ENCODE measurements around the gene SF3B1. TPM values are rescaled to one million over a fixed set of nuclear protein-coding genes. Genes with fewer than 3 reads are reported as not detected.
"Not testable (repeated sequence)": the region's sequence is repeated elsewhere in the genome, so short reads cannot be mapped to it uniquely, and the experiment has no call there.

The SF3B1 gene
- total RNA-seq, 1 donor from 2014 or later, result 414 TPM

DNA sequence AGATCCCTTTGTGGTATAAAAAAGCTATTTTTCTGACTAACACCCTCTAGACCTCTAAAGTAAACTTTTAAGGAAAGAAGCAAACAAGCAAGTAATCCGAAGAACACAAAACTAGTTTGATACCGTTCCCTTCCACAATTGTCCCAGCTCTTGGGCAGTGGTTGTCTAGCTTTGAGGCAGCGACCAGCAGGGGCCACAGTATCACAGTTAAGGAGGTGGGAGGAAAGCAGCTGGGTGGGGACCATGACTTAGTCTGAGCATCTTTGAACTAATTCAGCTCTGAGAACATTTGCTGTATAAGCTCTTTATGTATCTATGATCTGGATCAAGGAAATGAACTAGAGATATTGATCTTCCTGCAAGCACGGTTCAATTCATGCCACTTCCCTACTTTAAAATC is 51.0 kb downstream of the SF3B1 start:
- H3K4me3 Mint-ChIP-seq, result no peak overlapping the region
- no peaks in the 10 kb centered on the region for H3K36me3 Mint-ChIP-seq
- no peak overlapping the region for H3K27ac Mint-ChIP-seq
- TF ChIP-seq, protein P1, sequence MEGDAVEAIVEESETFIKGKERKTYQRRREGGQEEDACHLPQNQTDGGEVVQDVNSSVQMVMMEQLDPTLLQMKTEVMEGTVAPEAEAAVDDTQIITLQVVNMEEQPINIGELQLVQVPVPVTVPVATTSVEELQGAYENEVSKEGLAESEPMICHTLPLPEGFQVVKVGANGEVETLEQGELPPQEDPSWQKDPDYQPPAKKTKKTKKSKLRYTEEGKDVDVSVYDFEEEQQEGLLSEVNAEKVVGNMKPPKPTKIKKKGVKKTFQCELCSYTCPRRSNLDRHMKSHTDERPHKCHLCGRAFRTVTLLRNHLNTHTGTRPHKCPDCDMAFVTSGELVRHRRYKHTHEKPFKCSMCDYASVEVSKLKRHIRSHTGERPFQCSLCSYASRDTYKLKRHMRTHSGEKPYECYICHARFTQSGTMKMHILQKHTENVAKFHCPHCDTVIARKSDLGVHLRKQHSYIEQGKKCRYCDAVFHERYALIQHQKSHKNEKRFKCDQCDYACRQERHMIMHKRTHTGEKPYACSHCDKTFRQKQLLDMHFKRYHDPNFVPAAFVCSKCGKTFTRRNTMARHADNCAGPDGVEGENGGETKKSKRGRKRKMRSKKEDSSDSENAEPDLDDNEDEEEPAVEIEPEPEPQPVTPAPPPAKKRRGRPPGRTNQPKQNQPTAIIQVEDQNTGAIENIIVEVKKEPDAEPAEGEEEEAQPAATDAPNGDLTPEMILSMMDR (IDR thresholded peaks at IDR 0.05; ENCODE audit: unreplicated experiment), result no peak
- H3K27me3 Mint-ChIP-seq (ENCODE audit: low read depth), result peaks cover 12% of the 10 kb centered on the region
- no peaks in the 10 kb centered on the region for H3K9me3 Mint-ChIP-seq
- peaks cover 8% of the 10 kb centered on the region for H3K4me1 Mint-ChIP-seq
- no peak for DNase-seq (ENCODE audit: low spot score in 2 of 2, unreplicated experiment in 2 of 2)

DNA sequence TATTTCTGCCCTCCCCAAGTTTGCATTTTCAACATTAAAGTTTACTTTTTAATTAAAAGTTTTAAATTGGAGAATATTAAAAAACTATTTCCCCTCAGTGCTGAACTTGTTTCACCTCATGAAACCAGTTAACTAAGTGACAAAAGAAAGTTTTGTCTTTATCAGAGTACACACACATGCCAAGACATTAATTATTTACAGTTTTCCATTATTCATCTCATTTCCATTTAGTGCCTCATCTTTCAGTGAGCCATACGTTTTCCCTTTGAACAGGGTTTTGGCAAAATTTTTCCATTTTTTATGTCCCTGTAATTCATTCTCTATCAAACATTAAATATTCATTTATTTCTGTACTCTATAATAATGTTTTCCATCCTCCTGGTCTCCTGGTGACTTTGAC is 53.2 kb downstream of the SF3B1 start:
- no peak overlapping the region for H3K4me3 Mint-ChIP-seq
- H3K27me3 Mint-ChIP-seq (ENCODE audit: low read depth), result peaks cover 12% of the 10 kb centered on the region
- no peak overlapping the region for H3K27ac Mint-ChIP-seq
- H3K4me1 Mint-ChIP-seq, result peaks cover 12% of the 10 kb centered on the region
- no peaks in the 10 kb centered on the region for H3K36me3 Mint-ChIP-seq
- TF ChIP-seq, protein P1 (IDR thresholded peaks at IDR 0.05; ENCODE audit: unreplicated experiment), result no peak
- no peaks in the 10 kb centered on the region for H3K9me3 Mint-ChIP-seq
- no peak for DNase-seq (ENCODE audit: low spot score in 2 of 2, unreplicated experiment in 2 of 2)

DNA sequence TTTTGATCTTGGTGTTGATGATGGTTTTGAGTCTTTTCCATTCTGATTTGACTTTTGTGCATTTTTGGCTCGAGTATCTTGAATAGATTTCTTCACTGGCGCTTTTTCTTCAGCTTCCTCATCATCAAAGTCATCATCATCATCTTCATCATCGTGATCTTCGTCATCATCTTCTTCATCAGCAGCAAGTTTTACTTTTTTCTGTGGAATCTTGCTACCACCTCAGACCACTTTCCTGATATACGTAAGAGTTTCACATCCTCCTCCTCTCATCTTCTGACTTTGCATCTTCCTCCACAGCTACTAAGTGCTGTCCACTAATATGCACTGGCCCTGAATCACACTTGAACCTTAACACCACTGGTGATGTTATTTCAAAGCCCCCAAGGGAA is 54.9 kb downstream of the SF3B1 start:
- H3K36me3 Mint-ChIP-seq; H3K4me3 Mint-ChIP-seq; DNase-seq (ENCODE audit: low spot score in 2 of 2, unreplicated experiment in 2 of 2); H3K9me3 Mint-ChIP-seq; H3K27me3 Mint-ChIP-seq (ENCODE audit: low read depth); H3K27ac Mint-ChIP-seq: not testable (repeated sequence)
- H3K4me1 Mint-ChIP-seq, result peaks cover 12% of the 10 kb centered on the region

DNA sequence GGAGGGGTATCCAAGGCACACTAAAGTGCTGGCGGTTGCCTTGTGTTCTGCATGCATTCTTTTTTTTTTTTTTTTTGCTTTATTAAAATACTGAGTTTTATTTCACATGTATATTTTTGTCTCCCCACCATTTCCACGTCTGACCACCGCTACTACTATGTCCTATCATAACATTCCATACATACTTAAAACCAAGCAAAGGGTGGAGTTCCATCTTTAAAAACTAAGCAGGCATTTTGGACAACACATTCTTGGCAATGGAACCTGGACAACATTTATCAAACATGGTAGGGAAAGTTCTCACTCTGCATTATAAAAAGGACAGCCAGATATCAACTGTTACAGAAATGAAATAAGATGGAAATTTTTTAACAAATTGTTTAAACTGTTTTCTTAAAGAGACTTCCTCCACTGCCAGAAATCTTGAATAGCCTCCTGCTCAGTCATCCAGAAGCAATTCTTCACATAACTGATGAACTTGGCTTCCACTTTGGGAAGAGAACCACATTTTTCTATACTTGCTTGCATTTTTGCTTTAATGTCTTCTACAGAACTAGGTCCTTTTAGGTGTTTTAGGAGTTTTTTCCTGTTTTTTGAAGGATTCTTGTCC is 55.4 kb downstream of the SF3B1 start:
- H3K27me3 Mint-ChIP-seq (ENCODE audit: low read depth); DNase-seq (ENCODE audit: low spot score in 2 of 2, unreplicated experiment in 2 of 2); H3K9me3 Mint-ChIP-seq; H3K4me3 Mint-ChIP-seq; H3K27ac Mint-ChIP-seq; H3K36me3 Mint-ChIP-seq: not testable (repeated sequence)
- H3K4me1 Mint-ChIP-seq, result peaks cover 12% of the 10 kb centered on the region

DNA sequence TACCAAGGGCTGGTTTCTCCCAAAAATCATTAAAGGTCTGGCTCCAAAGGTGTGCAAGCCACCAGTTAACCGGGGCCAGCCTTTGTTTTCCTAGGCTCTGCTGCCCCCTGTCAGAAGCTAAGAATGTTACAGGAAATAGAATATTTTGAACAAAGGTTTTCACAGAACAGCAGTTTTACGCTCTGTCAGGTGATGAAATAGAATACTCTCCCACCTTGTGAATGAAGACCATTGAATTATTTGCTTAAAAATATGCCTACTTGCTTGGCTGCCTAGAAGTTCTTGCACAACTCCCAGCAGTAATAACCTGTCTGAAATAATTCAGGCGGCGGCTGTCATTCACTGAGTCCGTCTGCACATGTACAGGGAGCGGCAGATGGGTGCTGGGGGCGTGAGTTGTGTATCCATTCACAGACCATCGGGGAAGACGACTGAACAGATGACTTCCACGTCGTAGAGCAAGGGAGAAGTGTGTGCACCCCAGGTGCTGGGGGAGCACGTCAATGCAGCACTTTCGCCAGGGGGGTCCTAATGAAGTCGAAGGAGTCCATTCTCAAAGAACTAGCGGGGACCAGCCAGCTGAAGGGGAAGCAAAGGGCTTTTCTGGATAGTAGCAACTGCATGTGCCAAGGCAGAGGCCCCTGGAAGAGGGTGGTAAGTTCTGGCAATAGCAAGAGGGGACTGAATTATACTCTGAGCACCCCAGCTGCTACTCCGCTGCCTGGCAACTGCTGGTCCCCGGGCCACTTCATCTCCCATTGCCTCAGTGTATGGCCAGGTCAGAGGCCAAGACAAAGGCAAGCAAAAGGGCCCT is 56.1 kb downstream of the SF3B1 start:
- H3K27ac Mint-ChIP-seq, result peak overlapping the region; percentile 31
- H3K4me3 Mint-ChIP-seq, result no peak overlapping the region
- no peaks in the 10 kb centered on the region for H3K9me3 Mint-ChIP-seq
- TF ChIP-seq, protein P1 (IDR thresholded peaks at IDR 0.05; ENCODE audit: unreplicated experiment), result peak; percentile 82
- peak; percentile 24 to 65 for DNase-seq (ENCODE audit: low spot score in 2 of 2, unreplicated experiment in 2 of 2)
- peaks cover 4% of the 10 kb centered on the region for H3K27me3 Mint-ChIP-seq (ENCODE audit: low read depth)
- H3K4me1 Mint-ChIP-seq, result peaks cover 12% of the 10 kb centered on the region
- no peaks in the 10 kb centered on the region for H3K36me3 Mint-ChIP-seq

DNA sequence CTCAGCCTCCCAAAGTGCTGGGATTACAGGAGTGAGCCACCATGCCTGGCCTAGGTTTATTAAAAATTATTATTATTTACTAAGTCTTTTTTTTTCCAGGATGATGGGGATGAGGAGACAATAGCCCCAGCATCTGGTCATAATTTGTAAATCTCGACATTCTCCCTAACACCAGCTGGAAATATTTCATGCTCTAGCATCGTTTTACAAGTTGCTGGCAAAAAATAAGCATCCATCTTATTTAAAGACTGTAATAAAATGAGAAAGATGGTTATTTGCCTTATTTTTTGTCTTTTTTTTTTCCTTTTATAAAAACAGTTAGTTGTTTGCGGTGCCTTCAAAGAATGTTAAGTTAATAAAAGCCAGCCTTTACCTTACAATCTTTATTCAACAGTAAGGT is 56.7 kb downstream of the SF3B1 start:
- H3K9me3 Mint-ChIP-seq, result no peaks in the 10 kb centered on the region
- no peak for DNase-seq (ENCODE audit: low spot score in 2 of 2, unreplicated experiment in 2 of 2)
- H3K4me3 Mint-ChIP-seq, result no peak overlapping the region
- no peak overlapping the region for H3K27ac Mint-ChIP-seq
- TF ChIP-seq, protein P1 (IDR thresholded peaks at IDR 0.05; ENCODE audit: unreplicated experiment), result no peak
- H3K36me3 Mint-ChIP-seq, result no peaks in the 10 kb centered on the region
- H3K27me3 Mint-ChIP-seq (ENCODE audit: low read depth), result peaks cover 1% of the 10 kb centered on the region
- peaks cover 12% of the 10 kb centered on the region for H3K4me1 Mint-ChIP-seq

Data from mesothelial cell of epicardium (in vitro differentiated cells).